Measurements from ENCODE around the gene SLC5A4. TPM values are rescaled to one million over a fixed set of nuclear protein-coding genes. Genes with fewer than 3 reads are reported as not detected.

Gene SLC5A4
- total RNA-seq, 1 donor from 2014 or later = 0.82 TPM

- Mint-ChIP-seq H3K27ac (no peak overlapping the region), H3K9me3 (no peaks in the 10 kb centered on the region), H3K4me1 (ENCODE audit: unreplicated experiment) (peaks cover 8% of the 10 kb centered on the region), H3K36me3 (no peaks in the 10 kb centered on the region), H3K27me3 (peaks cover 8% of the 10 kb centered on the region), H3K4me3 (no peak overlapping the region)
- TF ChIP-seq CTCF (conservative IDR thresholded peaks at IDR 0.05) = no peak
- DNase-seq (ENCODE audit: extremely low spot score, unreplicated experiment) = no peak
Observed at GRCh38 chr22:32226326-32227104, 28.6 kb downstream of the SLC5A4 start.

GRCh38 chr22:32222991-32223390, 32.2 kb downstream of the SLC5A4 start:
- H3K27ac Mint-ChIP-seq = no peak overlapping the region
- H3K9me3 Mint-ChIP-seq = no peaks in the 10 kb centered on the region
- H3K4me1 Mint-ChIP-seq (ENCODE audit: unreplicated experiment) = peaks cover 8% of the 10 kb centered on the region
- H3K27me3 Mint-ChIP-seq = peaks cover 8% of the 10 kb centered on the region
- no peaks in the 10 kb centered on the region for H3K36me3 Mint-ChIP-seq
- DNase-seq (ENCODE audit: extremely low spot score, unreplicated experiment) = no peak
- no peak for TF ChIP-seq CTCF (conservative IDR thresholded peaks at IDR 0.05)
- H3K4me3 Mint-ChIP-seq = no peak overlapping the region

- H3K4me3 Mint-ChIP-seq = no peak overlapping the region
- H3K36me3 Mint-ChIP-seq = peaks cover 4% of the 10 kb centered on the region
- TF ChIP-seq CTCF (conservative IDR thresholded peaks at IDR 0.05) = no peak
- no peak overlapping the region for H3K27ac Mint-ChIP-seq
- no peaks in the 10 kb centered on the region for H3K4me1 Mint-ChIP-seq (ENCODE audit: unreplicated experiment)
- no peak for DNase-seq (ENCODE audit: extremely low spot score, unreplicated experiment)
- peaks cover 6% of the 10 kb centered on the region for H3K27me3 Mint-ChIP-seq
- no peaks in the 10 kb centered on the region for H3K9me3 Mint-ChIP-seq
Observed at GRCh38 chr22:32219026-32219425, 36.1 kb downstream of the SLC5A4 start.

- Mint-ChIP-seq H3K4me1 (ENCODE audit: unreplicated experiment) (no peaks in the 10 kb centered on the region), H3K36me3 (peaks cover 4% of the 10 kb centered on the region), H3K4me3 (no peak overlapping the region), H3K9me3 (no peaks in the 10 kb centered on the region), H3K27me3 (peaks cover 5% of the 10 kb centered on the region), H3K27ac (no peak overlapping the region)
- no peak for TF ChIP-seq CTCF (conservative IDR thresholded peaks at IDR 0.05)
- DNase-seq (ENCODE audit: extremely low spot score, unreplicated experiment) = no peak
Observed at GRCh38 chr22:32218470-32218869, 36.7 kb downstream of the SLC5A4 start.

- DNase-seq (ENCODE audit: extremely low spot score, unreplicated experiment) = no peak
- Mint-ChIP-seq H3K27me3 (peaks cover 4% of the 10 kb centered on the region), H3K27ac (peak overlapping the region; percentile 13), H3K4me1 (ENCODE audit: unreplicated experiment) (no peaks in the 10 kb centered on the region), H3K36me3 (peaks cover 4% of the 10 kb centered on the region), H3K9me3 (no peaks in the 10 kb centered on the region), H3K4me3 (no peak overlapping the region)
- TF ChIP-seq CTCF (conservative IDR thresholded peaks at IDR 0.05) = no peak
Observed at GRCh38 chr22:32217465-32217864, 37.7 kb downstream of the SLC5A4 start.

Data from type B pancreatic cell (in vitro differentiated cells).